ENCODE measurements around the gene CYTIP.

The CYTIP gene

GRCh38 chr2:157465554-157465953 is 21.7 kb upstream of the CYTIP start:
- no peak for FAIRE-seq

GRCh38 chr2:157463002-157463401 is 19.1 kb upstream of the CYTIP start:
- DNase-seq (ENCODE audit: insufficient read length, low spot score) (no peak), FAIRE-seq (no peak)

More at GRCh38 chr2:157465554-157465953, 21.7 kb upstream of the CYTIP start:
- no peak for DNase-seq (ENCODE audit: insufficient read length, low spot score)

GRCh38 chr2:157460897-157461296 is 17.0 kb upstream of the CYTIP start:
- FAIRE-seq (no peak), DNase-seq (ENCODE audit: insufficient read length, low spot score) (no peak)

GRCh38 chr2:157460384-157460837 is 16.5 kb upstream of the CYTIP start:
- DNase-seq (ENCODE audit: insufficient read length, low spot score): no peak

GRCh38 chr2:157459486-157459885 is 15.6 kb upstream of the CYTIP start:
- FAIRE-seq (no peak), DNase-seq (ENCODE audit: insufficient read length, low spot score) (no peak)

More at GRCh38 chr2:157460384-157460837, 16.5 kb upstream of the CYTIP start:
- FAIRE-seq: no peak

GRCh38 chr2:157447741-157448140 is 3.9 kb upstream of the CYTIP start:
- FAIRE-seq (no peak), DNase-seq (ENCODE audit: insufficient read length, low spot score) (no peak)

- FAIRE-seq (peak; percentile 8), DNase-seq (ENCODE audit: insufficient read length, low spot score) (no peak)
These were observed 3.1 kb upstream of the CYTIP start for GRCh38 chr2:157447031-157447430.

GRCh38 chr2:157444641-157445040 is 752 bp upstream of the CYTIP start:
- peak; percentile 100 for FAIRE-seq

GRCh38 chr2:157443090-157443489 is 799 bp downstream of the CYTIP start:
- FAIRE-seq (no peak), DNase-seq (ENCODE audit: insufficient read length, low spot score) (no peak)

More at GRCh38 chr2:157444641-157445040, 752 bp upstream of the CYTIP start:
- DNase-seq (ENCODE audit: insufficient read length, low spot score): no peak

- DNase-seq (ENCODE audit: insufficient read length, low spot score) (no peak), FAIRE-seq (no peak)
These were observed 1.3 kb downstream of the CYTIP start for GRCh38 chr2:157442636-157443035.

GRCh38 chr2:157442191-157442590 is 1.7 kb downstream of the CYTIP start:
- DNase-seq (ENCODE audit: insufficient read length, low spot score) (no peak), FAIRE-seq (no peak)

GRCh38 chr2:157441072-157441454 is 2.8 kb downstream of the CYTIP start:
- FAIRE-seq: peak; percentile 98
- no peak for DNase-seq (ENCODE audit: insufficient read length, low spot score)

GRCh38 chr2:157440404-157441071 is 3.4 kb downstream of the CYTIP start:
- FAIRE-seq: no peak

GRCh38 chr2:157439824-157440186 is 4.1 kb downstream of the CYTIP start:
- FAIRE-seq: peak; percentile 98
- DNase-seq (ENCODE audit: insufficient read length, low spot score): no peak

More at GRCh38 chr2:157440404-157441071, 3.4 kb downstream of the CYTIP start:
- DNase-seq (ENCODE audit: insufficient read length, low spot score): no peak

- DNase-seq (ENCODE audit: insufficient read length, low spot score): no peak
- no peak for FAIRE-seq
These were observed 4.7 kb downstream of the CYTIP start for GRCh38 chr2:157438863-157439823.

GRCh38 chr2:157433394-157433793 is 10.5 kb downstream of the CYTIP start:
- no peak for FAIRE-seq

GRCh38 chr2:157432475-157433106 is 11.3 kb downstream of the CYTIP start:
- FAIRE-seq: peak; percentile 75

More at GRCh38 chr2:157433394-157433793, 10.5 kb downstream of the CYTIP start:
- DNase-seq (ENCODE audit: insufficient read length, low spot score): no peak

GRCh38 chr2:157431176-157431575 is 12.7 kb downstream of the CYTIP start:
- DNase-seq (ENCODE audit: insufficient read length, low spot score): no peak
- peak; percentile 77 for FAIRE-seq

More at GRCh38 chr2:157432475-157433106, 11.3 kb downstream of the CYTIP start:
- no peak for DNase-seq (ENCODE audit: insufficient read length, low spot score)

- FAIRE-seq (no peak), DNase-seq (ENCODE audit: insufficient read length, low spot score) (no peak)
These were observed 15.3 kb downstream of the CYTIP start for GRCh38 chr2:157428500-157429175.

GRCh38 chr2:157427922-157428303 is 16.0 kb downstream of the CYTIP start:
- DNase-seq (ENCODE audit: insufficient read length, low spot score) (no peak), FAIRE-seq (no peak)
